ENCODE data around the gene SLC9A8.

DNA sequence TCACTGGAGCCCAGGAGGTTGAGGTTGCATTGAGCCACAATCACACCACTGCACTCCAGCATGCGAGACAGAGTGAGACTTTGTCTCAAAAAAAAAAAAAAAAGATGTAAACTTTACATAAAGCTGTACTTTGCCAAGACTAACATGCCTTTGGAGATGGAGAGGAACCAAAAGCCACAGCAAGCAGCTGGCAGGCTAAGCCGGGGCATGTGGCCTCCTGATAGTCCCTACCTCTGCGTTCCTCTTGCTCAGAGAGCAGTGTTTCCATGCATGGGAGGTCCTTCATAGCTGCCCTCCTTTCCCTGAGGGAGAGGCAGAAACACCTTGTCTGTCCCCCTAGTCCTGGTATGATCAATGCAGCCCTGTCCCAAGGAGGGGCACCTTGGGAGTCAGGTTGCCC lies 67.5 kb downstream of the SLC9A8 start:
- TF ChIP-seq POLR2AphosphoS5 (IDR thresholded peaks at IDR 0.05; ENCODE audit: insufficient read depth, low read depth, low read length), result no peak
- TF ChIP-seq, protein P1, sequence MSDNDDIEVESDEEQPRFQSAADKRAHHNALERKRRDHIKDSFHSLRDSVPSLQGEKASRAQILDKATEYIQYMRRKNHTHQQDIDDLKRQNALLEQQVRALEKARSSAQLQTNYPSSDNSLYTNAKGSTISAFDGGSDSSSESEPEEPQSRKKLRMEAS (IDR thresholded peaks at IDR 0.05; ENCODE audit: insufficient read depth, insufficient read length), result no peak

Measured in endothelial cell of umbilical vein (primary cell).